WI38 (cell line): Measurements from ENCODE around the gene TMEM120B.
A peak's percentile ranks its signal among the peaks of the same experiment; 100 is the strongest.

Experiments used
- H3K4me3 ChIP-seq: 2 replicates; pipeline ENCODE4 v1.5.1; 2011; ENCODE audit warnings: low read depth, mild to moderate bottlenecking, control low read depth, low read length
- TF ChIP-seq, protein P1 (sequence below): IDR thresholded peaks from 2 replicates; pipeline ENCODE4 v1.5.1; 2012; ENCODE audit warnings: low read depth, mild to moderate bottlenecking, control low read depth, low read length

The TMEM120B gene

DNA sequence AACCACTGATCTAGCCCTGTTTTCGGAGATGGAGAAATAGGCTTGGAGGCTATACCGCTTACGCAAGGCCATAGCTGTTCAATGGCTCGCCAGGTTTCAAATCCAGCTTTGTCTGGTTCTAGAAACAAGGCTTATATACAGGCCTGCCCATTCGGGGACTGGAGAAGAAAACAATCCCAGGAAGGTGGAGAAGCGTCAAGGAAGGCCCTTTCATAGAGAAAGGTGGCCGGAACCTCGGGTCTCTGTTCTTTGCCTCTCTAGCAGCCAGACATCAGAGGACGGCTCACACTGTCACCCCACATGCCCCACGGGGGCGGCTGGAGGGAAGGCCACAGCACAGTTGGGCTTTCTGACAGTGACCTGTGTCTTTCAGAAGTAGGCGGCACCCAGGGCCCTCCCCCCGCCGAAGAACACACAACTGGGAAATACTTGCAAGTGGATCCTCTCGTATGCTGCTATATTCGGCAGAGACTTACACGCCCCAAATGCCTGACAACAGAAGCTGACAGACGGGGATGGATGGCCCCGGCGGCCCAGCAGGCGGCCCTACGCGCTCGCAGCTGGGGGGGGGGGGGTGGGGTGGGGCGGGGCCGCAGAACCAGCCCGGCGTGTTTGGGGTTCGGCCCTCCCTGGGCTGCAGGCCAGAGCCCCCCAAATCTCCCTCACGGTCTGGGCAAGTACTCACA is 86.7 kb downstream of the TMEM120B start:
- TF ChIP-seq, protein P1, sequence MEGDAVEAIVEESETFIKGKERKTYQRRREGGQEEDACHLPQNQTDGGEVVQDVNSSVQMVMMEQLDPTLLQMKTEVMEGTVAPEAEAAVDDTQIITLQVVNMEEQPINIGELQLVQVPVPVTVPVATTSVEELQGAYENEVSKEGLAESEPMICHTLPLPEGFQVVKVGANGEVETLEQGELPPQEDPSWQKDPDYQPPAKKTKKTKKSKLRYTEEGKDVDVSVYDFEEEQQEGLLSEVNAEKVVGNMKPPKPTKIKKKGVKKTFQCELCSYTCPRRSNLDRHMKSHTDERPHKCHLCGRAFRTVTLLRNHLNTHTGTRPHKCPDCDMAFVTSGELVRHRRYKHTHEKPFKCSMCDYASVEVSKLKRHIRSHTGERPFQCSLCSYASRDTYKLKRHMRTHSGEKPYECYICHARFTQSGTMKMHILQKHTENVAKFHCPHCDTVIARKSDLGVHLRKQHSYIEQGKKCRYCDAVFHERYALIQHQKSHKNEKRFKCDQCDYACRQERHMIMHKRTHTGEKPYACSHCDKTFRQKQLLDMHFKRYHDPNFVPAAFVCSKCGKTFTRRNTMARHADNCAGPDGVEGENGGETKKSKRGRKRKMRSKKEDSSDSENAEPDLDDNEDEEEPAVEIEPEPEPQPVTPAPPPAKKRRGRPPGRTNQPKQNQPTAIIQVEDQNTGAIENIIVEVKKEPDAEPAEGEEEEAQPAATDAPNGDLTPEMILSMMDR: no peak
- peak overlapping the region; percentile 59 for H3K4me3 ChIP-seq

DNA sequence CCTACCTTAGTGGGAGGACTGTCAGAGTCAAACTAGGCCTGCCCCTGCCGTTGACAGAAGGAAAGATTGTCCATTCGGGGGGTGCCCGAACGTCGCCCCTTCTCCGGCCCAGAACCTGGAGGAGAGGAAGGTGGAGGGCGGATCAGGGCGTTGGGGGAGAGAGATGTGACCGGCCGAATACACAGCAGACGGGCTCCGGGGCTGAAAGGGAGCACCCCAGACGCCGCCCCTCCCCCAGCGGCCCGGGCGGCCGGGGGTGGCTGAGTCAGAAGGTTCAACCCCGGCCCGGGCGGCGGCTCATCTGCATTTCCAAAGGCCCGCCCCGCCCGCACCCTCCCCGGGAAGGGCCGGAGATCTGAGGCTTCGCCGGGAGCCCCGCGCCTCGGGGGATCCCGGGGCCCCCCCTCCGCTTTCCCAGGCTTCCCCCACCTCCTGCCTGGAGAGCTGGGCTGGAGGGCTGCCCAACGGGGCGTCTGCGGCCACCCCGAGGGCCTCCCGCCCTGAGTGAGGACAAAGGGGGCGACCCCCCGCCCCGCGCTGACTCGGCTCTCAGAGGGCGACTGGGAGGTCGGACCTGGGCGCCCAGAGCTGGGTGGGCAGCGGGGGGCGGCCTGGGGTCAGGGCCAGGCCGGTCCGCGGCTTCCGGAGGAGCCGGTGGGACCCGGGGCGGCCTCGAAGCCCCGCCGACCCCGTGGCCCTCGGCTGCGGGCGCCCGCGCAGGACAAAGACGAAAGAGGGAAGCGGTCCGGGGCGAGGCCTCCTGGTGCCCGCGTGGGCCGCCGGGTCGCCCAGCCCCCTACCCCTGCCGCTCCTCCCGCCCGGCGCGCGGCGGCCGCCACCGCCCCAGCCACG is 87.5 kb downstream of the TMEM120B start:
- TF ChIP-seq, protein P1: no peak
- H3K4me3 ChIP-seq: peak overlapping the region; percentile 59

DNA sequence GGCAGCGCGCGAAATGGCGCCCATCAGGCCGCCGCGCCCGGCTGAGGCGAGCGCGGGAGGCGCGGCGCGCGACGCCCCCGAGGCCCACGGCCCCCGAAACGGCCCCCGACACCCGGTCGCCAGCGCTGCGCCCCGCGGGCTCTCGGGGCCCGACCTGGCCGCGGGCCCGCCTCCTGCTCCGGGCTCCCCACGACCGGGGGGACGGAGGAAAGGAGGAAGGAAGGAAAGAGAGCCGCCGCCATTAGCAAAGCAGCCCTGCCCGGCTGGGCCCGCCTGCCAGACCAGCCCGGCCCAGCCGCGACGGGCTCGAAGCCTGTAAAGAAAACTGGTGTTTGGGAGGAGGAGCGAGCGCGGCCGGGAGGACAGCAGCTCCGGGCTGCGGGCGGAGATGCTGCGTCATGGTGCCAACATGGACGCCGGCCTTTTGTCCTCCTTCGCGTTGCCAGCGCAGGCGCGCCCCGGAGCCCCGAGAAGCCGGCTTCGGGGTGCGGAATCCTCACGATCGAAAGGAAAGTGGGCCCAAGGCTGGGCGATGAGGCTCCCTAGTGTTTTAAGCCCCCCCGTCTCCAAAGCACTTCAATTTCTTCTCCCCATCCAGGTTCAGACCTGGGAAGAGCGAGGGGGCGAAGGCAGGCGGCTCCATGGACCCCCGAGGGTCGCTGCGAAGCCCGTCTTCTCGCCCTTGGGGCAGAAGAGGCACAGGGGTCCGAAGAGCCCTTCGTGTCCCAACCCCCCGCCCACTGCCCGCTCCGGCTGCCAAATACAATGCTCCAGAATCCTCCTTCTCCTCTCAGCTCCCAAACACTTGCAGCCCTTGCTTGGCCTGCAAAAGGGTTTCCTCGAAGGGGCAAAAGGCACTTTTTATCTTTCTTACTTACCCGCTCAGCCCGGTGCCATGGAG is 88.4 kb downstream of the TMEM120B start:
- TF ChIP-seq, protein P1: no peak
- H3K4me3 ChIP-seq: peak overlapping the region; percentile 80

DNA sequence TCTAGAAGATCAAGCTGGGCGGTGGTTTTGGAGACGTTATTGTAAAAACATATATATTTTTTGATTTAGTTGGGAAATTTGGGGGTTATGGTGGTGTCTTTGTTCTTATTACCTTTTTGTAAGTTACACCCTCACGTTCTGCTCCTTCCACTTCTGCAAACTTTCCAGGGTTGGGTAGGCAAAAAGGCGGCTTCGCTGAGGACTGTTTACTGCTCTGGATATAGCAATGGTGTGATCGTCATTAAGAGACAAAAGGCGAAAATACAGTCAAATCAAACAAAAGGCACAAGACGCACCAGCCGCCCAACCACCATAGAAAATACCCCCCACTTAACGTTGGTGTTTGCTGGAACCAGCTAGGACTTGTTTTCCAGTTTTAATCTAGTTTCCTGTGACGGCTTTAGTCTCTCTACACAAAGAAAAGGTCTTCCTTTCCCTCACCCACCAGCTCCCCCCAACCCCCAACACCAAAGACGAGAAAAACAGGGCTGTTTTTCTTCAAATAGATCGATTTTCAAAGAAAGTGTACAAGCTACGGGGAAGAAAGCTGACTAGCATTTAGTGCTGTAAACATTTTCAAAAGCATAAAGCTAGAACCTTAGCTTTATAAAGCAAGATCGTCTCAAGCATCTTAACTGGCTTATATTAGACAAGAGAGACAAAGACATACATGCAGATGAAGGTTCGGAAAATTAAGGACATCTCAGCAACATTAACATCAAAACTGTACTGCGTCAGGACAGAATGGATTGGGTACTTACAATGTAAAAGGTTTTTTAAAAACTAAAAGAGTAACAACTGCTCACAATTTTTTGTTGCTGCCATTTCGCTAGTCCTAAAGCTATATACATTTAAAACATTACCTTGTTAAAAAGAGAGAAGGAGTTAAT is 89.3 kb downstream of the TMEM120B start:
- H3K4me3 ChIP-seq: peak overlapping the region; percentile 80
- TF ChIP-seq, protein P1: no peak

DNA sequence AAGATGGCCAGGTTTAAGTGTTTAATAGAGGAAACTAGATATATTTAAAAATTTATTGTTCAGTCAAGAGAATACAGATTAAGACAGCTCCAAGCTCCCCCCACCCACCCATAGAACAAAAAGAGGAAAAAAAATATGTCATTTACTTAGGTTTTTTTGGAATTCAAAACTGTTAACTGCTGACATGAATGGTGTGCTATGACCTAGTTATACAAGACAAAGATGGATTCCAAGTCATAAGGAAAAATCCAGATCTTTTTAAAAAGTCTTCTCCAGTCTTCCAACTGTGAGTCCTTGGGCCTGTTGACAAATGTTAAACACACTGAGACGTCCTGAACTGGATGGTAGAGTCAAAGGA is 89.9 kb downstream of the TMEM120B start:
- H3K4me3 ChIP-seq: peak overlapping the region; percentile 80
- TF ChIP-seq, protein P1: no peak

DNA sequence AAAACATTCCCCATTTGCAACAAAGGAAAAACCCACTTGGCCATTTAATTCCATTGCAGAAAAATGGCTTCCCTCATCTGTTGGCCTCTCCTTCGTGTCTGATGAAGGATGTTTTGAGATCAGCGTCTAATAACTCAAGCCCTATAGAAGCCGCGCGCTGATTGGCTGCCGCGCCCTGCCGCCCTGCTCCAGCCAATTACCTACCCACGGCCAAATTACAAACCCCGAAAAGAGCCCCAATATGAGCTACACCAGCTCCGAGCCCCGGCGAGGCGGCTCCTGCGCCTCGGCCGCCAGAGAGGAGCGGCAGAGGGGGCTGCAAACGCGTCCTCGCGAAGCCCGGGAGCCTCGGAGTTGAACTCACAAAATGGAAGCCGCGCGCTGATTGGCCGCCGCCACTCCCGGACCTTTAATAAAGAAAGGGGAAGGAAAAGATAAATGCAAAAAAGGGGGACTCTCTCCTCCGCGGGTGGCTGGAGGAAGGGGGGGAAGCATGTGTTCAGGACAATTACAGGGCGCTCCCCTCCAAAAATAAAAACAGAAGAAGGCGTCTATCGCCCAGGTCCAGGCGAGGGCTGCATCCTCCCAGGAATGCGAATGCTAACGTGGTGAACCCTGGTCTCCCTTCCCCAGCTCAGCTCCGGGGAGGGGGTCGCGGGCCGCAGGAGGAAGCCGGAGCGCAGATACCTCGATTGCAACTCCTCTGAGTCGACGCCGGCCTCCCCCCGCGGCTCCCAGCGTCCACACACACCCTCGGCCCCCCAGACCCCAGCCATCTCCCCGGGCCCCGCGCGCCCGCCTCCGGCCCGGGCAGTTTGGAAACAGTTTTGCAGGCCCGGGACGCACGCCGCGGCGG is 90.5 kb downstream of the TMEM120B start:
- TF ChIP-seq, protein P1: no peak

More for the DNA sequence above, 90.5 kb downstream of the TMEM120B start:
- H3K4me3 ChIP-seq: peak overlapping the region; percentile 80
